ENCODE results near the gene MRPL39. TPM values are rescaled to one million over a fixed set of nuclear protein-coding genes. Genes with fewer than 3 reads are reported as not detected.

Gene MRPL39
- total and polyA plus RNA-seq, 2 experiments from 2014 or later: 50.5 to 132 TPM

- H3K4me2 ChIP-seq: no peak overlapping the region
- TF ChIP-seq EZH2phosphoT487 (IDR thresholded peaks at IDR 0.05; ENCODE audit: unreplicated experiment) (no peak), ZNF331 (CRISPR knock-in tag; IDR thresholded peaks at IDR 0.05; ENCODE audit: low read depth) (no peak), EZH2 (IDR thresholded peaks at IDR 0.05; ENCODE audit: low read depth, unreplicated experiment) (no peak), CREB1 (CRISPR knock-in tag; IDR thresholded peaks at IDR 0.05; ENCODE audit: low read depth) (no peak), ETS1 (IDR thresholded peaks at IDR 0.05) (no peak), ZNF114 (CRISPR knock-in tag; IDR thresholded peaks at IDR 0.05) (no peak), STAT1 (IDR thresholded peaks at IDR 0.05; ENCODE audit: unreplicated experiment) (no peak), CTCF (conservative IDR thresholded peaks at IDR 0.05; ENCODE audit: low read depth in 2 of 2) (no peak), POLR2AphosphoS5 (IDR thresholded peaks at IDR 0.05; ENCODE audit: low read depth) (no peak), NANOG (IDR thresholded peaks at IDR 0.05; ENCODE audit: borderline replicate concordance) (no peak), ZNF462 (CRISPR knock-in tag; IDR thresholded peaks at IDR 0.05) (no peak)
- Mint-ChIP-seq H3K9me3 (peaks cover under 1% of the 10 kb centered on the region; the same call in 1 of the 3 replicates), H3K27me3 (ENCODE audit: insufficient read depth, low read depth, poor library complexity) (no peaks in the 10 kb centered on the region), H3K4me1 (no peaks in the 10 kb centered on the region), H3K27ac (no peak overlapping the region), H3K4me3 (no peak overlapping the region), H3K36me3 (ENCODE audit: low read depth) (no peaks in the 10 kb centered on the region)
- no peak for DNase-seq (ENCODE audit: low spot score)
- H3K36me3 ChIP-seq (ENCODE audit: insufficient read depth): no peaks in the 10 kb centered on the region
- no peaks in the 10 kb centered on the region for H3K4me1 ChIP-seq (ENCODE audit: insufficient read depth)
- no peak overlapping the region for H2AFZ ChIP-seq
- no peak overlapping the region for H3K4me3 ChIP-seq
- H3K27ac ChIP-seq (ENCODE audit: low read depth): no peak overlapping the region
- no peaks in the 10 kb centered on the region for H3F3A ChIP-seq (replicated peaks; ENCODE audit: low read depth)
- H4K20me1 ChIP-seq (replicated peaks; ENCODE audit: insufficient read depth): no peaks in the 10 kb centered on the region
- peaks cover under 1% of the 10 kb centered on the region; the same call in 1 of the 2 replicates for H3K9me2 ChIP-seq (ENCODE audit: insufficient read depth)
- ATAC-seq: no peak
- H3K79me2 ChIP-seq (replicated peaks; ENCODE audit: insufficient read depth): no peaks in the 10 kb centered on the region
- H3K27me3 ChIP-seq (ENCODE audit: insufficient read depth): no peaks in the 10 kb centered on the region
Measured at GRCh38 chr21:25550352-25551120, 56.7 kb downstream of the MRPL39 start.

Data from GM23338 (cell line).